HUDEP-2 (cell line): ENCODE data around the gene CASZ1.
A peak's percentile ranks its signal among the peaks of the same experiment; 100 is the strongest.

Source experiments
- DNase-seq, 76 experiments: peaks; one replicate each; lab custom pipeline; 2025; ENCODE audit not compliant: unreplicated experiment in 76 of 76; lab: John Stamatoyannopoulos, UW

The CASZ1 gene

DNA sequence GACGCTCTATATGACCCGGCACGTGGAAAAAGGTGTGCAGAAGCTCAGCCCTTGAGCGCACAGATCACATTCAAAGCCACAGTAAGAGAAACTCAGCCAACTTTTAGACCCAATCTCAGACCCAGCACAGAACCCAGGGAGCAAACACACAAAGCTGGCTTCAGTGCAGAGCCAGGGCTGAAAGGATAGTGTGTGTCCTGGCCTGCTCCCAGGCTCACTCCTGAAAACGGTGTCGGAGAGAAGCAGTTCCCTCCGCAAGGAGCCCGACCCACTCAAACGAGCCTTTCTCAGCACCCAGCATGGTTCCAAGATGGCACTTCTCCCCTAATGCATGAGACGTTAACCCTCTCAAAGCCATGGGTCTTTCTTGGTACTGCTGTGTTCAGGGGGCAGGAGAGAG is 39.6 kb downstream of the CASZ1 start:
- DNase-seq = no peak

DNA sequence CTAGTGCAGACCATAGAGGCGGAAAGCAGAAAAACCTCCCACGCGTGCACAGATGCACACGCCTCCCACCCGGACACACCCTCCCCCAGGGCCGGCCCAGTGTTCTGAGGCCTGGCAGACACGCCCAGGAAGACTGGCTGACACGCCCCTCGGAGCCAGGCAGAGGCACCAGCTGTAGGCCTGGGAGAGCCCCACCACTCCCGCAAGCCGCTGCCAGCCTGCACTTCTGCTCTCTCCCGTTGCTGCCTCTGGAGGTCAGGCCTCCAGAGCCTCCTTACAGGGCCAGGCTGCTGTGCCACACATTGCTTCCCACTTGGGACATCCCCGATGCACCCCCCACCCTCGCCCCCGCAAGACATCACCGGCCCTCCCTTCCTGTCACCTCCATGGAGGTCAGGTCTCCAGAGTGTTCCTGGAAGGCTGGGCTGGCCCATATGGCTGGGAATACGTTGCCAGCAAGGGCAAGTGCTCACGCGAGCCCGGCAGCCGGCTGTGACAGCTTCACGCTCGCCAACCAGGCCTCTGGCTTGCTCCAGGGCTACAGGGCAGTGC is 40.4 kb downstream of the CASZ1 start:
- peak in 70 of 76 experiments; percentile 2 to 76 (median 48) for DNase-seq

DNA sequence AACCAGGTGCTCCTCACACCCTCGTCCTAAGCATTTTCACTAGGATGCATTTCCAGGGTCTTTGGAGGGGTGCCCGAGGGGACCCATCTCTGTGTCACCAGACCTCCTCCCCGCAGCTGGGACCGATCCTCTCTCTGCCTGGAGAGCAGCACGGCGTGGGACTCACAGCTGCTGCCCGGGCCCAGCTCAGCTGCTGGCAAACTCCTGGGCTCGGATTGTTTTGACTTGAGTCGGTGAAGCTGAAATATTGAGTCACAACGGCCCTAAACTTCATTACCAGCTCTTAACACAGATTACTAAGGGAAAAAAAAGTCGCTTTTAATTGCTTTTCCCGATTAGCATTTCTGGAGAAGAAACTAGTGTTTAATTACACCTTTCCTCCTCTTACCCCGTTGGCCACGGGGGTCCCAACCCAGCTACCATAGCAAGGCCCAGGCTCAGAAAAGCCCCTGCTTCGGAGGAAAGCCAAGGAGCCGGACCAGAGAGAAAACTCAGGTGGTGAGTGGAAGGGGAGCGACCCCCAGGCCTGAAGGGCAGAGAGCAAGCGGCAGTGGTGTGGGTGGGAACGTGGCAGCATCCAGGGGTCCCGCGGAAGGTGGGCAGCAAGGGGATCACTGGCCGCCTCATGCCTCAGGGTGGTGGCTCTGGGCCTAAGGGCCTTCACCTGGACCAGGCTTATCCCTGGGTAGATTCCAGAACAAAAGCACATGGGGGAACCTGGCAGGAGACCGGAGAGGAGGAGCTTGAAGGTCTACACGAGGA is 41.7 kb downstream of the CASZ1 start:
- no peak for DNase-seq

DNA sequence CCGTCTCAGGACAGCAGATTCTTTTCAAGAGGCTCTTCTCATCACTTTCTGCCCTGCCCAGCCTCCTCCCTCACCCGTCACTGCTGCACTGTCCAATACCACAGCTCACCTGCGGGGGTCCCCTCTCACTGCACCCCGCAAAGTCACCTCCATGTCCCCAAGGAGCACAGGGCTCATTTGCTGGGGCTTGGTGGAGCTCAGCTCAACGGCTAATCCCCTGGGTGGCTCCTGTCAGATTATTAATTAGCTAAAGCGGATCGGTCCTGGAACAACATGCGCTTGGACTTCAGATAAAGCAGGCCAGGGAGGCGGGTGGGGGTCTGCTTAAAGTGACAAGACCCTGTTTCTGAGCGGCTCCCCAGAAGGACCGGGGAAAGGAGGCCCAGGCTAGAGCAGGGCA is 43.1 kb downstream of the CASZ1 start:
- DNase-seq = no peak

GRCh38 chr1:10751561-10752085 is 44.8 kb downstream of the CASZ1 start:
- no peak for DNase-seq

GRCh38 chr1:10751160-10751559 is 45.3 kb downstream of the CASZ1 start:
- DNase-seq = no peak

DNA sequence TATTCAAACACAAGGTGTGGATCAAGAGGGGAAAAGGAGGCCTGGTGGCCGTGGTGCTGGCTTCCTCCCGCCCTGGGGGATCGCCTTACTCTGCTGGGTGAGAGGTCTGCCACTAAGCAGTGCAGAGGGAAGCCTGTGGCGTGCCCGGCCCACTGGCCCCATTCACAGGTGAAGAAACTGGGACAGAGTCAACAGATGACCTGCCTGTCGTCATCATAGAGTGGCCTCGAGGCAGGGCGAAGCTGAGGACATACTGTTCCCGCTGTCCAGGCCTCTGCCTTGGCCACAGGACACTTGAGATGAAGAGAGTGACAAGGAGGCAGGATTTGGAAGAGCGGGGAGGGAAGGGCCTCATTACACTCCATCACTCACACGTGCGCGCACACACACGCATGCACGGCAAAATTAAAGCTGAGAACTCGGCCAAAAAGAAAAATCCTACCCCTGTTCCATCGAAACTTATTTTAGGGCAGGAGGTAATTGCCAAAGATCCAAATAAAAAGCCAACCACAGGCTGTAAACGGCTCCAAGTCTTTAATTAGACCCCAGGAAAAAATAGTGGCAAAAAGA is 50.5 kb downstream of the CASZ1 start:
- no peak for DNase-seq

DNA sequence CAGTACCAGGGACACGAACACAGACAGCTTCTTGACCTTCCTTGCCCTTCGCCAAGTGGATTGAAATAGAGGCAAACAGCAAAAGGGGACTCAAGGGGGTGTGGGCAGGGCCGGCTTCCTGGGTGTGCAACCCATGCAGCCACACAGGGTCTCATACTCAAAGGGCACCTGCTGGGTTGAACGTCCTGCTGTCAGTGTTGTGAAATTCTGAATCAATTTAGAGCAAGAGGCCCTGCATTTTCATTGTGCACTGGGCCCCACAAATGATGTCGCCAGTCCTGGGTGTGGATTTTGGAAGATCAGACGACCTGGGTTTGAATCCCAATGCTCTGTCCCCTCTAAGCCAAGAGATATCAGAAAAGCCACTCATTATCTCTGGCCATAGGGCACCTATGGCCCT is 51.1 kb downstream of the CASZ1 start:
- no peak for DNase-seq

DNA sequence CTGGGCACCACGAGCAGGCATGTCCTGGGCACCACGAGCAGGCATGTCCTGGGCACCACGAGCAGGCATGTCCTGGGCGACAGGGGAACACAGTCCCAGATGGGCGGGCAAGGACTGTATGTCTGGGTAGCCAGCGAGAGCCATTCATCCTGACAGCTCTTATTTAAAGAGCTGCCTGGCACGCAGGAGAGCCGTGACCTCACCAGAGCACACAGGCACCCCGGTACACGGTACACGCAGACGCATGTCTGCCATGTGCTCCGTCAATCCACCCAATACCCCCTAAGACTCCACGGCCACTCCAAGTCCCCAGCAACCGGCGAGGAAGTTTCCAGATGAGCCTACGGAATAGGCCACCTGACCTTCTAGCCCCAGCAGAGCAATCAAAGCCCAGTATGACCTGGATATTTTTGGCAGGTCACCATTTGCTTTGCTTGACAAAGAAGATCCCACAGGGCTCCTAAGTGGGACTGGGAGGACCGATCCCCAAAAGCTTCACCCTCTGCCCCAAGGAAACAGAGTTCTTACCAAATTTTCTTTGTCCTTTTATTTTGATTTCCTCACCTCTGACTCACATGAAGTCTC is 51.7 kb downstream of the CASZ1 start:
- no peak for DNase-seq

DNA sequence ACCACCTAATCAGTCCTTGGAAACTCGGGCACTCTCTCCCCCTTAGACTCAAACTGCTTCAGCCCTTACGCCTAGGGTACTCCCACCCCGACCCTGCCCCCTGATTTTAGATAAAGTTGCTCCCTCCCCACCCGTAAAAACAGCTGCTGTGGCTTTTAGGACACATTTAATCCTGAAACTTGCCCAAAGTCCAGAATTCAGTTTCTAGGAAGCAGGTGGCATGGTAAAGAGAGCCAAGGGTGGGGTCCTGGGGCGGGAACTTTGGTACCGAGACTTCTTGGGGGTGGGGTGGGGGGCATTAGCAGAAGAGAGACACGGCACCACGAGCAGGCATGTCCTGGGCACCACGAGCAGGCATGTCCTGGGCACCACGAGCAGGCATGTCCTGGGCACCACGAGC is 52.4 kb downstream of the CASZ1 start:
- DNase-seq = no peak

DNA sequence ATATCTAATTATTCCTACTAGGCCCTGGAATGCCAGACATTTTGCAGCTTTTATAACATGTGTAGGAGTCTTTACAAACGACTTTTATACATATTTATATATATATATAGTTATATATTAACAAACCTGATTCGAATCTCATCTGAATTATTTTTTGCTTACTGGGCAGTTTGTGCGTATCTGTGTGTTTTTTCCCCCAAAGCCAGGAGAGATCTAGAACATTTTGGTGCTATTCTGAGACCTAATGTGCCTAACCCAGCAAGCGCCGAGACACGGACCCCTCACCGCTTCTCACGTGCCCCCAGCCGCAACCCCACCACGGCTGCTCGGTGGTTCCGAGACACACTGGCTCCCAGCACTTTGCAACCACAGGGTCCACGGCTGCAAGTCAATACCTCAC is 54.8 kb downstream of the CASZ1 start:
- no peak for DNase-seq

- no peak for DNase-seq
Observed at GRCh38 chr1:10740123-10740522, 56.3 kb downstream of the CASZ1 start.

DNA sequence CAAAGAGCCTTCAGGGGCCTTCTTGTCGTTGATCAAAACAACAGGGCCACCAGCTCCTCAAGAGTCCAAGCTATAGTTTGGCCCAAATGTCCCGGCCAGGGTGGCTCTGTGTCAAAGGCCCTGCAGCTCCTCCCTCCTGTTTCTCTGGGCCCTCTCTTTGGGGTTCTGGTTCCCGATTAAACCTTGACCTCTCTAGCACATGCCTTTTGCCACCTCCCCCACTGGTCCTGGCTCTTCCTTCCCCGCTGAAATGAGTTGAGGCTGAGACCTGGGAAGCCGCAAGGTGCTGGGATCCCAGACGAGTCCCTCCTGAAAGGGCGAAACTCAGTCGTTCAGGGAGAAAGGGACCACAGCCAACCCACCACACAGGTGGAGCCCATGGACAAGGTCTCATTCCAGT is 56.9 kb downstream of the CASZ1 start:
- no peak for DNase-seq

GRCh38 chr1:10738061-10739058 is 58.1 kb downstream of the CASZ1 start:
- no peak for DNase-seq

DNA sequence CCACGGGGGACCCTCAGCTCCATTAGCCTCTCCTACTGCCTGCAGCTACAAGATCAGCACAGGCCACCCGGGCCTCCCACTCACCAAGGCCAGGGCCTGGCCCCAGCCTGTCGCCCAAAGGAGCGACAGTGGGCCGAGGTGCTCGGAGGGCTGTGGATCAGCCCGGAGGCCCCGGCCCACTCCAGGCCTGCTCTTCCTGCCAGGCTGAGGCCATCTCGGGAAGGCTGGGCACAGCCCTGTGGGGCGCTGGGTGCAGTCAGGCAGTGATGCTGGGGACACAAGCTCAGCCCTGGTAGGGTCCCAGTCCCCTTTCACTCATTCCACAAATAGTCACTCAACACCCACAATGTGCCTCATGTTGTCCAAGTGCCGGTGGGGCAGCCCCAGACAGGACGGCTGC is 58.8 kb downstream of the CASZ1 start:
- no peak for DNase-seq

- no peak for DNase-seq
Observed at GRCh38 chr1:10736634-10737586, 59.5 kb downstream of the CASZ1 start.

- no peak for DNase-seq
Observed at GRCh38 chr1:10735563-10736305, 60.7 kb downstream of the CASZ1 start.

GRCh38 chr1:10734962-10735544 is 61.4 kb downstream of the CASZ1 start:
- DNase-seq = no peak
